Ascending aorta (tissue), 2 donors: ENCODE results near the gene UFC1. TPM values are rescaled to one million over a fixed set of nuclear protein-coding genes. Genes with fewer than 3 reads are reported as not detected.

Experiments
- DNase-seq, 2 donors: peaks; one replicate each; pipeline ENCODE4 v3.0.0-alpha.2; 2019; ENCODE audit warnings: low spot score in 2 of 2
- H3K27ac ChIP-seq, 2 donors: fragments of 200-600 bp; sonication (generic); one replicate each; pipeline ENCODE4 v1.5.1; 2016 to 2017; ENCODE audit warnings: mild to moderate bottlenecking in 1 of 2
- H3K27me3 ChIP-seq: fragments of 200-600 bp; sonication (generic); one replicate; pipeline ENCODE4 v1.5.1; 2017
- H3K36me3 ChIP-seq, 2 donors: fragments of 200-600 bp; sonication (generic); one replicate each; pipeline ENCODE4 v1.5.1; 2016
- H3K4me1 ChIP-seq, 2 donors: fragments of 200-600 bp; sonication (generic); one replicate each; pipeline ENCODE4 v1.5.1; 2016 to 2017; ENCODE audit warnings: mild to moderate bottlenecking in 1 of 2
- H3K4me3 ChIP-seq, 2 donors: fragments of 200-600 bp; sonication (generic); one replicate each; pipeline ENCODE4 v1.5.1; 2016 to 2017; ENCODE audit warnings: mild to moderate bottlenecking in 1 of 2
- H3K9me3 ChIP-seq, 2 donors: fragments of 200-600 bp; sonication (generic); one replicate each; pipeline ENCODE4 v1.5.1; 2016
- CTCF ChIP-seq, 3 experiments: fragments of 200-600 bp in 2 of 3; fragments of 450-650 bp in 1 of 3; sonication (generic) in 2 of 3; IDR thresholded peaks; one replicate each; pipeline ENCODE4 v1.5.1; 2016 to 2019; ENCODE audit warnings: antibody characterized with exemption in 3 of 3, mild to moderate bottlenecking in 1 of 3, moderate library complexity in 1 of 3
- intact Hi-C: fragments of 100-400 bp; cut with DNase I; formaldehyde crosslinking; loops from one replicate; pipeline ENCODE4 v1.15.1; 2023
- total RNA-seq: library from RNA; depleted of rRNA; stranded (reverse); fragments of >200 nt; gene quantifications from one replicate; pipeline ENCODE4 v1.1.0, GENCODE V29; 2016

The UFC1 gene
- total RNA-seq, 1 donor from 2014 or later = 3.3 TPM

DNA sequence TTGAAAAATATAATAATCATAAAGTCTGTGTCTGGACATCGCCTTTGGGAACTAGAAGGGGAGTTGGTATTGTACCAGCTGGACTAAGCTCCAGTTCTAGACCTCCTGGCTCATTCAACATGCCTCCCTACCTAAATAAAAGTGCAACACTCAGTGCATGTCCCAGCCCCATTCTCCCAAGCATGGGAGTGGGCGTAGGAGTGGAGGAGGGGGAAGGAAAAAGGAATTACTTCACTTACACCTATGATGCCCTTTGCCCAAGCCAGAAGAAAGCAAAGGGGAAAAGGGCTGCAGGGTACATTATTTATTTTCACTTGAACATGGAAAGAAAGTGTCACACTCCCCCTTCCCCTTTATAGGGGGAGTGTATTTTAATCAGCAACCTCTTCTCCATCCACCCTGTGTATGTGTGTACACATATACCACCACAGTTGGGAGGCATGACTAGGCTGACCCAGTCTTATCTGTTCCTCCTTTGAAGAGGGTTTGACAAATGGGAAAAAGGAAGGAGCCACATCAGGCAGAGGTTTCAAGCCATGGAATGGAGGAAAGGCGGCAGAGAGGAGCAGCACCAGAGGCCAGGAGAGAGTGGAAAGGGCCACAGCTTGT, 32.6 kb upstream of the UFC1 start:
- Histone ChIP-seq H3K4me1 (peaks cover 10 to 24% of the 10 kb centered on the region in 2 donors), H3K4me3 (no peak overlapping the region), H3K36me3 (peaks cover 47 to 59% of the 10 kb centered on the region in 2 donors), H3K9me3 (no peaks in the 10 kb centered on the region), H3K27me3 (no peaks in the 10 kb centered on the region), H3K27ac (no peak overlapping the region)
- DNase-seq = no peak
- intact Hi-C loops = no loop called here
- no peak for TF ChIP-seq CTCF (IDR thresholded peaks at IDR 0.05)

DNA sequence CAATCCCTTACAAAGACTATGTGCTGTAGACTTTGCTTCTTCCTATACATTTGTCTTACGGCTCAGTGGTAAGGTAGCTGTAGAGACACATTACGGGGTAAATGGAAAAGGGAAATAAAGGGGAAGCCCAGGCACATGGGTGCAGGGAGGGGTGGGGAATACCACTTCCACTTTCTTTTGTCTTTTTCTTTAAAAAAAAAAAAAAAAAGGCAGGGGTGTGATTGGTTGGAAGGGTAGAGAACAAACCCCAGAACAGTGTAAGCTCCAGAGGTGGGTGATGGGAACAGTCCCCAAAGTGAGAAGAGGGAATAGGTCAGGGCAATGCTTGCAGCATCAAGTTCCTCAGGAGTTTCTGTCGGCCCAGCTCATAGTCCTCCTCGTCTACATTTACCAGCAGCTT, 31.9 kb upstream of the UFC1 start:
- Histone ChIP-seq H3K4me3 (no peak overlapping the region), H3K27me3 (no peaks in the 10 kb centered on the region), H3K36me3 (peaks cover 53 to 64% of the 10 kb centered on the region in 2 donors), H3K9me3 (no peaks in the 10 kb centered on the region), H3K27ac (no peak overlapping the region), H3K4me1 (peaks cover 9 to 17% of the 10 kb centered on the region in 2 donors)
- TF ChIP-seq CTCF (IDR thresholded peaks at IDR 0.05) = no peak
- intact Hi-C loops = no loop called here
- no peak for DNase-seq

GRCh38 chr1:161122967-161123366, 30.8 kb upstream of the UFC1 start:
- peaks cover 58 to 75% of the 10 kb centered on the region in 2 donors for H3K36me3 ChIP-seq
- intact Hi-C loops = no loop called here
- no peak for TF ChIP-seq CTCF (IDR thresholded peaks at IDR 0.05)
- no peak overlapping the region for H3K4me3 ChIP-seq
- no peak for DNase-seq
- H3K27me3 ChIP-seq = no peaks in the 10 kb centered on the region
- H3K9me3 ChIP-seq = no peaks in the 10 kb centered on the region
- H3K27ac ChIP-seq = no peak overlapping the region
- H3K4me1 ChIP-seq = peaks cover 8 to 20% of the 10 kb centered on the region in 2 donors

- Histone ChIP-seq H3K4me3 (no peak overlapping the region), H3K9me3 (no peaks in the 10 kb centered on the region), H3K27ac (no peak overlapping the region), H3K36me3 (peaks cover 46 to 59% of the 10 kb centered on the region in 2 donors), H3K4me1 (peaks cover 5 to 18% of the 10 kb centered on the region in 2 donors), H3K27me3 (no peaks in the 10 kb centered on the region)
- DNase-seq = no peak
- no peak for TF ChIP-seq CTCF (IDR thresholded peaks at IDR 0.05)
- intact Hi-C loops = no loop called here
These were observed 26.1 kb upstream of the UFC1 start for GRCh38 chr1:161127649-161128048.

DNA sequence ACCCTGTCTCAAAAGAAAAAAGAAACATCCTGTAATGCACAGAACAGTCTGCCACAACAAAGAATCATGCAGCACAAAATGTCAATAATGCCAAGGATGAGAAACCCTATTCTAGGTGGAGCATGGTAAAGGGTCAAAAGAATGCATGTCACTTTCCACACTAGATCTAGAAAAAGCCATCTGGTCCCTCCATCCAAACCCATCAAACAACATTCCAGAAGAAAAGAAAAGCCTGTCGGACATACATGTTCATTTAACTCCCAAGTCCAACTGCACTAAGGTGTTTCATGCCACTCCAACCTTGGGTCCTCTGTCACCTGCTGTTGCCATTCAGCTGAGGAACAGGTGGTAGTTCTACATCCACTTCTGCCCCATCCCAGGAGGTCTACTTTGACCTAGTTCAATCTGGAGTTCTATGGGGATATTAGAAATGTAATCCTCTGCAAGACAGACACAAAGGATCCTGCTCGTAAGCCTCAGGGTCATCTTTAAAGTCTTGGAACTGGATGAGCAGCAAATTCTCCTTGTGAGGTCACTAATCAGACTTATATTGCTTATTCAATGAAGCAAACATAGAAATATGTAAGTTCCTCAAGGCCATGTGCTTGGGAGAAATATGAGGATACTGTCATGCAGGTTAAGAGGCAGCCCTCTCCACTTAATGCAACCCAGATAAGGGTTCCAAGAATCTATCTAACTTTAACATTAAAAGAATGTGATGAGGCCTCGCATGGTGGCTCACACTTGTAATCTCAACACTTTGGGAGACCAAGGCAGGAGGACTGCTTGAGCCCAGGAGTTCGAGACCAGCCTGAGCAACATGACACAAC, 25.0 kb upstream of the UFC1 start:
- intact Hi-C loops = no loop called here
- Histone ChIP-seq H3K9me3 (no peaks in the 10 kb centered on the region), H3K27ac (no peak overlapping the region), H3K4me1 (peaks cover 5 to 21% of the 10 kb centered on the region in 2 donors), H3K36me3 (peaks cover 37 to 47% of the 10 kb centered on the region in 2 donors), H3K27me3 (no peaks in the 10 kb centered on the region), H3K4me3 (no peak overlapping the region)
- no peak for DNase-seq
- TF ChIP-seq CTCF (IDR thresholded peaks at IDR 0.05) = no peak
